GM12878 (cell line): ENCODE results near the gene SIKE1. TPM values are rescaled to one million over a fixed set of nuclear protein-coding genes. Genes with fewer than 3 reads are reported as not detected.

ENCODE experiments used
- CEBPB ChIP-seq, 2 experiments: fragments of 150-350 bp in 1 of 2; IDR thresholded peaks; 2 replicates each; pipeline ENCODE4 v1.6.1; 2012 to 2014; ENCODE audit warnings: low read depth in 2 of 2, low read length in 2 of 2, borderline replicate concordance in 1 of 2, inconsistent platforms in 1 of 2
- FOXK2 ChIP-seq: fragments of 450-650 bp; IDR thresholded peaks from 2 replicates; pipeline ENCODE4 v1.6.1; 2017; ENCODE audit warnings: mild to moderate bottlenecking, moderate library complexity
- FOXM1 ChIP-seq: IDR thresholded peaks from 2 replicates; pipeline ENCODE4 v1.6.1; 2012; ENCODE audit warnings: low read depth, mild to moderate bottlenecking, inconsistent platforms, low read length, moderate library complexity
- RAD51 ChIP-seq: fragments of 450-650 bp; IDR thresholded peaks from 2 replicates; pipeline ENCODE4 v1.6.1; 2016; ENCODE audit warnings: moderate library complexity, mild to moderate bottlenecking, inconsistent platforms
- RBBP5 ChIP-seq: fragments of 200-600 bp; sonication (generic); conservative IDR thresholded peaks from 2 replicates; pipeline ENCODE4 v1.6.1; 2016
- RELA ChIP-seq: fragments of 450-650 bp; IDR thresholded peaks from 2 replicates; pipeline ENCODE4 v1.8.0; 2014; ENCODE audit warnings: borderline replicate concordance; ENCODE audit not compliant: partially characterized antibody
- SMC3 ChIP-seq: IDR thresholded peaks from 2 replicates; pipeline ENCODE4 v1.6.1; 2011; ENCODE audit warnings: low read length, improper control_type of control experiment, borderline replicate concordance
- polyA plus RNA-seq, 11 experiments: library from polyadenylated mRNA; depleted of rRNA in 4 of 11; unstranded in 6 of 11; stranded (reverse) in 5 of 11; fragments of >200 nt; fragmentation: Nextera tagmentation in 4 of 11; fragmentation: Illumina TruSeq in 1 of 11; extraction: Ambion mirVana in 4 of 11; extraction: Trizol in 1 of 11; gene quantifications; 1 replicate in 1 of 11; 2 replicates in 10 of 11; pipeline versions ENCODE4 v1.2.1 to v1.2.3, GENCODE V29; 2011 to 2016; ENCODE audit warnings: inconsistent platforms in 2 of 11, missing spikeins in 2 of 11, low read depth in 1 of 11
- total RNA-seq, 4 experiments: library from RNA; depleted of rRNA in 3 of 4; stranded (reverse); fragments of >200 nt in 3 of 4; fragmentation: Illumina TruSeq in 1 of 4; extraction: Trizol in 1 of 4; gene quantifications; 2 replicates each; pipeline versions ENCODE4 v1.2.1 to v1.2.3, GENCODE V29; 2013 to 2021
- TF ChIP-seq, protein P1 (sequence below): fragments of 450-650 bp; IDR thresholded peaks from 2 replicates; pipeline ENCODE4 v1.6.1; 2017; ENCODE audit warnings: mild to moderate bottlenecking, moderate library complexity

SIKE1 gene
- total and polyA plus RNA-seq, 10 of the 15 experiments (the other 5 are each of a cell fraction or from before 2014, with no cell fraction given) = 10.4 to 67.0 (median 45.5) TPM

GRCh38 chr1:114756009-114756892, 24.2 kb downstream of the SIKE1 start (continued):
- TF ChIP-seq, protein P1, sequence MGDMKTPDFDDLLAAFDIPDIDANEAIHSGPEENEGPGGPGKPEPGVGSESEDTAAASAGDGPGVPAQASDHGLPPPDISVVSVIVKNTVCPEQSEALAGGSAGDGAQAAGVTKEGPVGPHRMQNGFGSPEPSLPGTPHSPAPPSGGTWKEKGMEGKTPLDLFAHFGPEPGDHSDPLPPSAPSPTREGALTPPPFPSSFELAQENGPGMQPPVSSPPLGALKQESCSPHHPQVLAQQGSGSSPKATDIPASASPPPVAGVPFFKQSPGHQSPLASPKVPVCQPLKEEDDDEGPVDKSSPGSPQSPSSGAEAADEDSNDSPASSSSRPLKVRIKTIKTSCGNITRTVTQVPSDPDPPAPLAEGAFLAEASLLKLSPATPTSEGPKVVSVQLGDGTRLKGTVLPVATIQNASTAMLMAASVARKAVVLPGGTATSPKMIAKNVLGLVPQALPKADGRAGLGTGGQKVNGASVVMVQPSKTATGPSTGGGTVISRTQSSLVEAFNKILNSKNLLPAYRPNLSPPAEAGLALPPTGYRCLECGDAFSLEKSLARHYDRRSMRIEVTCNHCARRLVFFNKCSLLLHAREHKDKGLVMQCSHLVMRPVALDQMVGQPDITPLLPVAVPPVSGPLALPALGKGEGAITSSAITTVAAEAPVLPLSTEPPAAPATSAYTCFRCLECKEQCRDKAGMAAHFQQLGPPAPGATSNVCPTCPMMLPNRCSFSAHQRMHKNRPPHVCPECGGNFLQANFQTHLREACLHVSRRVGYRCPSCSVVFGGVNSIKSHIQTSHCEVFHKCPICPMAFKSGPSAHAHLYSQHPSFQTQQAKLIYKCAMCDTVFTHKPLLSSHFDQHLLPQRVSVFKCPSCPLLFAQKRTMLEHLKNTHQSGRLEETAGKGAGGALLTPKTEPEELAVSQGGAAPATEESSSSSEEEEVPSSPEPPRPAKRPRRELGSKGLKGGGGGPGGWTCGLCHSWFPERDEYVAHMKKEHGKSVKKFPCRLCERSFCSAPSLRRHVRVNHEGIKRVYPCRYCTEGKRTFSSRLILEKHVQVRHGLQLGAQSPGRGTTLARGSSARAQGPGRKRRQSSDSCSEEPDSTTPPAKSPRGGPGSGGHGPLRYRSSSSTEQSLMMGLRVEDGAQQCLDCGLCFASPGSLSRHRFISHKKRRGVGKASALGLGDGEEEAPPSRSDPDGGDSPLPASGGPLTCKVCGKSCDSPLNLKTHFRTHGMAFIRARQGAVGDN = 0 out of 2 replicates have a peak, but pooled peaks have one; percentile 13
- TF ChIP-seq RBBP5 = no peak
- no peak for TF ChIP-seq SMC3
- TF ChIP-seq FOXK2 = no peak
- TF ChIP-seq CEBPB (IDR thresholded peaks at IDR 0.05; ENCODE audit: borderline replicate concordance in 1 of 2, low read depth in 2 of 2, low read length in 2 of 2) = peak in 1 of 2 experiments; percentile 29; a peak in 1 of 4 replicates
- peak; percentile 44; the same call in 1 of the 2 replicates for TF ChIP-seq FOXM1
- TF ChIP-seq RAD51 = 0 out of 2 replicates have a peak, but pooled peaks have one; percentile 35
- no peak for TF ChIP-seq RELA
